SK-N-SH (cell line): ENCODE data around the gene CCDC60.

Experiments
- EP300 ChIP-seq, 2 experiments: IDR thresholded peaks; 2 replicates each; pipeline versions ENCODE4 v1.4.0 to v1.6.1; 2012; ENCODE audit warnings: borderline replicate concordance in 1 of 2, low read depth in 1 of 2, low read length in 1 of 2
- GABPA ChIP-seq: IDR thresholded peaks from 2 replicates; pipeline ENCODE4 v1.4.0; 2012; ENCODE audit warnings: low read depth, mild to moderate bottlenecking
- POLR2AphosphoS5 ChIP-seq: IDR thresholded peaks from 2 replicates; pipeline ENCODE4 v1.6.1; 2012; ENCODE audit warnings: low read depth, low read length
- TF ChIP-seq, protein P1 (sequence below): fragments of 200-600 bp; sonication (generic); IDR thresholded peaks from 2 replicates; pipeline ENCODE4 v1.6.1; 2017; ENCODE audit warnings: antibody characterized with exemption, mild to moderate bottlenecking, moderate library complexity
- TF ChIP-seq, protein P2 (sequence below): IDR thresholded peaks from 2 replicates; pipeline ENCODE4; 2012

DNA sequence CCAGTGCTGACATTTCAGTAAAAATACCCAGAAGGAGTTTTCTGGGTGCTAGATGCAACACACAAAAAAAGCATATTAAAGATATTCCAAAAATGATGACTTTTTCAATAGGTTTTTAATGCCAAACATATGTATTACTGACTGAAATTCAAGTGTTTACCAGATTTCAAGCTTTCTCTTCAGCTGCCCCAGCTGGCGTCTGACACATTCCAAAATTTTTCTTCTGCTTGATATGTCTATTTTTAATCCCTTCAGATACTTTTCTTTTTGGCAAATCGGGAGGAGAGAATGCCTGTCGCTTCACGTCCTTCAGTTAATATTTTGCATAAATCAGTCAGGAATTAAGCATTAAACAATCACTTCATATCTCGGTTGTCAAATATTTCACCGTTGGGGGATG is 7.1 kb upstream of the CCDC60 start:
- TF ChIP-seq, protein P1, sequence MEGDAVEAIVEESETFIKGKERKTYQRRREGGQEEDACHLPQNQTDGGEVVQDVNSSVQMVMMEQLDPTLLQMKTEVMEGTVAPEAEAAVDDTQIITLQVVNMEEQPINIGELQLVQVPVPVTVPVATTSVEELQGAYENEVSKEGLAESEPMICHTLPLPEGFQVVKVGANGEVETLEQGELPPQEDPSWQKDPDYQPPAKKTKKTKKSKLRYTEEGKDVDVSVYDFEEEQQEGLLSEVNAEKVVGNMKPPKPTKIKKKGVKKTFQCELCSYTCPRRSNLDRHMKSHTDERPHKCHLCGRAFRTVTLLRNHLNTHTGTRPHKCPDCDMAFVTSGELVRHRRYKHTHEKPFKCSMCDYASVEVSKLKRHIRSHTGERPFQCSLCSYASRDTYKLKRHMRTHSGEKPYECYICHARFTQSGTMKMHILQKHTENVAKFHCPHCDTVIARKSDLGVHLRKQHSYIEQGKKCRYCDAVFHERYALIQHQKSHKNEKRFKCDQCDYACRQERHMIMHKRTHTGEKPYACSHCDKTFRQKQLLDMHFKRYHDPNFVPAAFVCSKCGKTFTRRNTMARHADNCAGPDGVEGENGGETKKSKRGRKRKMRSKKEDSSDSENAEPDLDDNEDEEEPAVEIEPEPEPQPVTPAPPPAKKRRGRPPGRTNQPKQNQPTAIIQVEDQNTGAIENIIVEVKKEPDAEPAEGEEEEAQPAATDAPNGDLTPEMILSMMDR, result no peak
- TF ChIP-seq EP300 (IDR thresholded peaks at IDR 0.05; ENCODE audit: borderline replicate concordance in 1 of 2, low read depth in 1 of 2, low read length in 1 of 2) (no peak), GABPA (no peak), POLR2AphosphoS5 (no peak)
- TF ChIP-seq, protein P2, sequence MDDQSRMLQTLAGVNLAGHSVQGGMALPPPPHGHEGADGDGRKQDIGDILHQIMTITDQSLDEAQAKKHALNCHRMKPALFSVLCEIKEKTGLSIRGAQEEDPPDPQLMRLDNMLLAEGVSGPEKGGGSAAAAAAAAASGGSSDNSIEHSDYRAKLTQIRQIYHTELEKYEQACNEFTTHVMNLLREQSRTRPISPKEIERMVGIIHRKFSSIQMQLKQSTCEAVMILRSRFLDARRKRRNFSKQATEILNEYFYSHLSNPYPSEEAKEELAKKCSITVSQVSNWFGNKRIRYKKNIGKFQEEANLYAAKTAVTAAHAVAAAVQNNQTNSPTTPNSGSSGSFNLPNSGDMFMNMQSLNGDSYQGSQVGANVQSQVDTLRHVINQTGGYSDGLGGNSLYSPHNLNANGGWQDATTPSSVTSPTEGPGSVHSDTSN, result no peak
